GM23338 (cell line): ENCODE results near the gene ABL2.

ENCODE experiments used
- EZH2 ChIP-seq: fragments of 200-600 bp; sonication (generic); IDR thresholded peaks from one replicate; pipeline ENCODE4 v1.8.0; 2017; ENCODE audit warnings: antibody characterized with exemption, mild to moderate bottlenecking, low read depth; ENCODE audit not compliant: unreplicated experiment
- TF ChIP-seq, protein P1 (sequence below), 2 experiments: fragments of 200-600 bp in 1 of 2; sonication (generic) in 1 of 2; conservative IDR thresholded peaks; 2 replicates each; pipeline versions ENCODE4 v1.5.1 to v1.6.1; 2016 to 2017; ENCODE audit warnings: antibody characterized with exemption in 2 of 2, low read depth in 2 of 2, mild to moderate bottlenecking in 2 of 2, moderate library complexity in 1 of 2

- TF ChIP-seq, protein P1, sequence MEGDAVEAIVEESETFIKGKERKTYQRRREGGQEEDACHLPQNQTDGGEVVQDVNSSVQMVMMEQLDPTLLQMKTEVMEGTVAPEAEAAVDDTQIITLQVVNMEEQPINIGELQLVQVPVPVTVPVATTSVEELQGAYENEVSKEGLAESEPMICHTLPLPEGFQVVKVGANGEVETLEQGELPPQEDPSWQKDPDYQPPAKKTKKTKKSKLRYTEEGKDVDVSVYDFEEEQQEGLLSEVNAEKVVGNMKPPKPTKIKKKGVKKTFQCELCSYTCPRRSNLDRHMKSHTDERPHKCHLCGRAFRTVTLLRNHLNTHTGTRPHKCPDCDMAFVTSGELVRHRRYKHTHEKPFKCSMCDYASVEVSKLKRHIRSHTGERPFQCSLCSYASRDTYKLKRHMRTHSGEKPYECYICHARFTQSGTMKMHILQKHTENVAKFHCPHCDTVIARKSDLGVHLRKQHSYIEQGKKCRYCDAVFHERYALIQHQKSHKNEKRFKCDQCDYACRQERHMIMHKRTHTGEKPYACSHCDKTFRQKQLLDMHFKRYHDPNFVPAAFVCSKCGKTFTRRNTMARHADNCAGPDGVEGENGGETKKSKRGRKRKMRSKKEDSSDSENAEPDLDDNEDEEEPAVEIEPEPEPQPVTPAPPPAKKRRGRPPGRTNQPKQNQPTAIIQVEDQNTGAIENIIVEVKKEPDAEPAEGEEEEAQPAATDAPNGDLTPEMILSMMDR (conservative IDR thresholded peaks at IDR 0.05; ENCODE audit: low read depth in 2 of 2), result no peak
- no peak for TF ChIP-seq EZH2
Measured at GRCh38 chr1:179237222-179237621, 7.7 kb upstream of the ABL2 start.
